Subcutaneous adipose tissue (tissue), 4 donors: ENCODE data around the gene TTC28. TPM values are rescaled to one million over a fixed set of nuclear protein-coding genes. Genes with fewer than 3 reads are reported as not detected.

Experiments
- total RNA-seq, 4 donors: library from RNA; depleted of rRNA; stranded (reverse); fragments of >200 nt; gene quantifications; one replicate each; pipeline ENCODE4 v1.1.0, GENCODE V29; 2016
- TF ChIP-seq, protein P1 (sequence below): fragments of 450-650 bp; IDR thresholded peaks from one replicate; pipeline ENCODE4 v1.5.1; 2016; ENCODE audit warnings: low read depth, mild to moderate bottlenecking, control low read depth, antibody characterized with exemption, moderate library complexity

TTC28 gene
- total RNA-seq, 4 donors from 2014 or later, result 42.6 to 71.6 (median 43.4) TPM

DNA sequence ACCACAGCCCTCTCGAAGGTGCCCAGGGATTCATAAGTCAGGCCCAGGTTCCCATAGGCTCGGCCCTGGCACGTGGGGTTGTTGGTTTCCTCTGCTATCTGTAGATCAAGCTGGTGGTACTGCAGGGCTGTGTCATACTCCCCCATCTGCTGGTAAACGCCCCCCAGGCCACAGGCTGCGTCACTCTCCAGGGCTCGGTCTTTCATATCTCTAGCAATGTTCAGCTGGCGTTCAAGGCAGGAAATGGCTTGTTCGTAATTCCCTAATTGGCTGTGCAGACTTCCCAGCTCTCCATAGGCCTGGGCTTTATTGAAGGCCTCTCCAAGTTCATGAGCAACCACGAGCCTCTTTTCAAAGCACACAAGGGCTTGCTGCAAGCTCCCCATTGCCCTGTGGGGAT lies 574.2 kb downstream of the TTC28 start:
- TF ChIP-seq, protein P1, sequence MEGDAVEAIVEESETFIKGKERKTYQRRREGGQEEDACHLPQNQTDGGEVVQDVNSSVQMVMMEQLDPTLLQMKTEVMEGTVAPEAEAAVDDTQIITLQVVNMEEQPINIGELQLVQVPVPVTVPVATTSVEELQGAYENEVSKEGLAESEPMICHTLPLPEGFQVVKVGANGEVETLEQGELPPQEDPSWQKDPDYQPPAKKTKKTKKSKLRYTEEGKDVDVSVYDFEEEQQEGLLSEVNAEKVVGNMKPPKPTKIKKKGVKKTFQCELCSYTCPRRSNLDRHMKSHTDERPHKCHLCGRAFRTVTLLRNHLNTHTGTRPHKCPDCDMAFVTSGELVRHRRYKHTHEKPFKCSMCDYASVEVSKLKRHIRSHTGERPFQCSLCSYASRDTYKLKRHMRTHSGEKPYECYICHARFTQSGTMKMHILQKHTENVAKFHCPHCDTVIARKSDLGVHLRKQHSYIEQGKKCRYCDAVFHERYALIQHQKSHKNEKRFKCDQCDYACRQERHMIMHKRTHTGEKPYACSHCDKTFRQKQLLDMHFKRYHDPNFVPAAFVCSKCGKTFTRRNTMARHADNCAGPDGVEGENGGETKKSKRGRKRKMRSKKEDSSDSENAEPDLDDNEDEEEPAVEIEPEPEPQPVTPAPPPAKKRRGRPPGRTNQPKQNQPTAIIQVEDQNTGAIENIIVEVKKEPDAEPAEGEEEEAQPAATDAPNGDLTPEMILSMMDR, result no peak

DNA sequence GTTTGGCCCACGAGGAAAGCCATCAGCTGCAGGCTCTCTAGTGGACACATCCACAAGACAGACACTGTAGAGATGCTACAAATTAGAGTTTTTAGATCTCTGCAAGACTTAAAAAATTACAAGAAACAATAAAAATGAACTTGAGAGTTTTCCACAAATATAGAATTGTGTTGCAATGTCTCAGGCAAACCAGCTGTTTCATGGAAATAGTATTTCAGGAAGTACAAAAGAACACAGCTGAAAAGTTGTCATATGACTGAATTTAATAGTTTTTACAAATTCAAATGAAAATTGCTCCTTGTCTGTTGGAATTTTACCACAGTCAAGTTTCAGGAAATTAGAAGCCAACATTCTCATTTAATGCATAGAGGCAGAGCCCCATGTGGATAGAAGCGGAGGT lies 576.0 kb downstream of the TTC28 start:
- TF ChIP-seq, protein P1, result no peak

DNA sequence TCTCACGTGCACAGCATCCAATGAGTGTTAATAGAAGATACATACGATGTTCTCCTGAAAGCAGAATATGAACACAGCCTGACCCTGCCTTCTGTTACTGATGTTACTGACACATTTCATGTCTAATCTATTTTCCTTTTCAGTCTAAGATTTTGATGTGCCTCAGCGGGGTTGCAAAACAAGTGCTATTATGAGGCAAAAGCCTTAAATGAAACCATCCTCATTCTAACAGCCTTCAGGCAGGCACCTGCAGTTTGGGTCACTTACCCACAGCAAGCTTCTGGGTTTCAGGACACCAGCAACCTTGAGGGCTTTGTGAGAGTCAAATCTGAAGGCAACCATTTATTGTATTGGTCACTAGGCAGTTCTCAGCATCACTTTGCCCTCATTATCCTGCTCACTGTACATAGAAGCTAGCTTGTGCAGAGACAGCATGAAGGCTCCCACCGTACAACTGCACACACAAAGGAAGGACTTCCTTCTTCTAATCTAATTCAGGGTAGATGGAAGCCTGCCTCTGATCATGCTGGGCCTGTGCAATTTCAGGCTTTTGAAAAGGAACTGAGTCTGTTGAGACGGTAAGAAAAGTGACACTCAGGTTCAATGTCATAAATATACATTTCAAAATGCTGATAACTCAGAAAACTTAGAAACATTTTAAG lies 577.4 kb downstream of the TTC28 start:
- TF ChIP-seq, protein P1, result no peak

DNA sequence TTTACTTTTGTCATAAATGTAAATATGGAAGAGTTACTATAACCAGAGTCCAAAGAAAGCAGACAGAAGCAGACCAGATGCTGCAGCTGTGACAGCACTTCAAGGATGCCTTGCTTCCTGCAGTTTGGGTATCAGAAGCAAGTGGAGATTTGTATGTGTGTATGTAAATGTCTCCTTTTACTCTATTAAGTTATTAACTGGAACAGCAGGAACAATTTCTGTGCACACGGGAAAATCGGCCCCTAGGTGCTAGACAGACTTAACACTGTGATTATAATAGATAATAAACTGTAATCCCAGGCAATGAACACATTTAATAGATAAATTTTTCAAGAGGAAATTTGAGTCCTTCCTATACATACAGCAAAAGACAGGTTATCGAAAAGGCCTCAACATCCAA lies 582.0 kb downstream of the TTC28 start:
- TF ChIP-seq, protein P1, result no peak

DNA sequence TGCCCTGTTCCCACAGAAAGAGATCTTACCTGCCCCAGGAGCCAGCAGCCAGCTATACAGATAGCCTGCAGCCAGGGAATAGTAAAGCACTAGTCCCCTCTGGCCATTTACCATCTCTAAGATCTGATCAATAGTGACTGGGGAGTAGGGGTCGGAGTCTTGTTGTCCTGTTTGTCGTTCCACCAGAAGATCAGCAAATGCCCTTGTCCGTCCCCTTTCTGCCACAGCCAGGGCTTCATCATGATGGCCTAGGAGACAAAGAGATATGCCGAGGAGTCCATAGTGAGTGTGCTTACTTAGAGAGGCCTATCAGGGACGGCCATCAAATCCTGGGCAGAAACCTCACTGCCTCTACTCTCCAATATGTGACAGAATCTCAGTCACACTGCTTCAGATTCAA lies 583.5 kb downstream of the TTC28 start:
- TF ChIP-seq, protein P1, result no peak

DNA sequence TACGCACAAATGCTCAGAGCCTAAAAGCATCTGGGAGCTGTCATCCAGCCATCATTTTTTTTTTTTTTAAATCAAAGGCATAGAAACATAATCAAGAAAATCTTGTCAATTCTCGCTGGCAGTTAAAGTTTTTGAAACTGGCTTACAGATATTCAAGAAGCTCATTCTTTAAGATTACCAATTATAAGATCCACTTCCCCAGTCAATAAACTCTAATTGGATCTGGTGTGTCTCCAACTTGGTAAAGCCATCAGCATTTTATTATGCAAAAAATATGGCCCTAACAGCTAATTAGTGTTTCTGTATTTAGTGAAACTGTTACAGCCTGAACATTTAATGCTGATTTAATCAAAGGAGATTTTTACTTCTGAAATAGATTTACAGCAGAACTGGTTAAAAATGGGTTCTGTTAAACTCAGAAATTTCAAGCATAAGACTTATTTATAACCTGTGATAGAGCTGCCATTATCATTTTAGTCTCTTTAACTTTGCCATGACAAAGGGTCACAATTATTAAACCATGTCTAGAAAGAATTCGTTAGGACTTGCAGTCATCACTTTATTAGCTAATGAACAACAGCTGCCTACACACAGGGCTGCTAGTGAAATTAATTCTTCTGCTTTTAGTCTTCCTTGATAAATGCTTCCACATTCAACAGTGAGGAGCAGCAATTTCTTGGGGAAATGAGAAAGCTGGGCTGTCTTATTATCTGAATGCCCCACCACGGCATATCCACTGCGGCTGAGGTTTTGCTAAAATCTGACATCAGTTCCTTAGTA lies 584.1 kb downstream of the TTC28 start:
- TF ChIP-seq, protein P1, result no peak

GRCh38 chr22:28094771-28095170 lies 584.9 kb downstream of the TTC28 start:
- TF ChIP-seq, protein P1, result no peak
